Calu3 (cell line): ENCODE results near the gene BTBD19. TPM values are rescaled to one million over a fixed set of nuclear protein-coding genes. Genes with fewer than 3 reads are reported as not detected.

Experiments
- BruUV-seq: library from RNA; stranded (reverse); fragments of 400-500 nt; replicated peaks from 2 replicates; lab custom pipeline; 2021; lab: Mats Ljungman, UMichigan
- CTCF ChIA-PET: fragments of 300-600 bp; sonication (Branson Sonifier 250); formaldehyde crosslinking; loops from one replicate; lab custom pipeline; 2022; ENCODE audit warnings: antibody characterized with exemption; lab: Charles Lee
- DNase-seq: peaks from one replicate; pipeline ENCODE4 v3.0.0; 2022
- H3K27ac Mint-ChIP-seq: one replicate; pipeline ENCODE4 v1.8.0; 2022; ENCODE audit warnings: mixed read lengths; ENCODE audit not compliant: unreplicated experiment
- H3K27me3 Mint-ChIP-seq: one replicate; pipeline ENCODE4 v1.8.0; 2022; ENCODE audit warnings: mixed read lengths; ENCODE audit not compliant: unreplicated experiment
- H3K36me3 Mint-ChIP-seq: one replicate; pipeline ENCODE4 v1.8.0; 2022; ENCODE audit warnings: mild to moderate bottlenecking, moderate library complexity, mixed read lengths; ENCODE audit not compliant: insufficient read depth, unreplicated experiment
- H3K4me1 Mint-ChIP-seq: one replicate; pipeline ENCODE4 v1.8.0; 2022; ENCODE audit warnings: mild to moderate bottlenecking, low read depth, mixed read lengths; ENCODE audit not compliant: unreplicated experiment
- H3K4me3 Mint-ChIP-seq: one replicate; pipeline ENCODE4 v1.8.0; 2022; ENCODE audit warnings: mild to moderate bottlenecking, low read depth, moderate library complexity, mixed read lengths; ENCODE audit not compliant: unreplicated experiment
- H3K9me3 Mint-ChIP-seq: one replicate; pipeline ENCODE4 v1.8.0; 2022; ENCODE audit warnings: low read depth, mixed read lengths; ENCODE audit not compliant: unreplicated experiment
- intact Hi-C: fragments of 100-400 bp; cut with micrococcal nuclease; formaldehyde crosslinking; loops from one replicate; pipeline ENCODE4 v1.10.0; 2022; ENCODE audit not compliant: unreplicated experiment
- total RNA-seq: library from RNA; stranded (reverse); gene quantifications from 2 replicates; pipeline ENCODE4 v1.2.3, GENCODE V29; 2022
- TF ChIP-seq, protein P1 (sequence below): fragments of 200-600 bp; IDR thresholded peaks from one replicate; pipeline ENCODE4 v1.8.0; 2022; ENCODE audit warnings: antibody characterized with exemption; ENCODE audit not compliant: unreplicated experiment

The BTBD19 gene
- total RNA-seq, 1 experiment from 2014 or later, result 5.9 TPM

GRCh38 chr1:44848456-44849181 is 40.3 kb downstream of the BTBD19 start:
- Mint-ChIP-seq H3K9me3 (no peaks in the 10 kb centered on the region), H3K36me3 (no peaks in the 10 kb centered on the region), H3K4me3 (no peak overlapping the region), H3K27me3 (no peaks in the 10 kb centered on the region), H3K4me1 (peaks cover 17% of the 10 kb centered on the region), H3K27ac (no peak overlapping the region)
- BruUV-seq, result no TSS peak
- TF ChIP-seq, protein P1, sequence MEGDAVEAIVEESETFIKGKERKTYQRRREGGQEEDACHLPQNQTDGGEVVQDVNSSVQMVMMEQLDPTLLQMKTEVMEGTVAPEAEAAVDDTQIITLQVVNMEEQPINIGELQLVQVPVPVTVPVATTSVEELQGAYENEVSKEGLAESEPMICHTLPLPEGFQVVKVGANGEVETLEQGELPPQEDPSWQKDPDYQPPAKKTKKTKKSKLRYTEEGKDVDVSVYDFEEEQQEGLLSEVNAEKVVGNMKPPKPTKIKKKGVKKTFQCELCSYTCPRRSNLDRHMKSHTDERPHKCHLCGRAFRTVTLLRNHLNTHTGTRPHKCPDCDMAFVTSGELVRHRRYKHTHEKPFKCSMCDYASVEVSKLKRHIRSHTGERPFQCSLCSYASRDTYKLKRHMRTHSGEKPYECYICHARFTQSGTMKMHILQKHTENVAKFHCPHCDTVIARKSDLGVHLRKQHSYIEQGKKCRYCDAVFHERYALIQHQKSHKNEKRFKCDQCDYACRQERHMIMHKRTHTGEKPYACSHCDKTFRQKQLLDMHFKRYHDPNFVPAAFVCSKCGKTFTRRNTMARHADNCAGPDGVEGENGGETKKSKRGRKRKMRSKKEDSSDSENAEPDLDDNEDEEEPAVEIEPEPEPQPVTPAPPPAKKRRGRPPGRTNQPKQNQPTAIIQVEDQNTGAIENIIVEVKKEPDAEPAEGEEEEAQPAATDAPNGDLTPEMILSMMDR, result no peak
- peak; percentile 49 for DNase-seq
- intact Hi-C loops, result no loop called here
- CTCF ChIA-PET, result interaction anchor here (0.6 to 0.8 kb wide), 4 partner anchors 20 to 455 kb away, joined by 3 to 7 read pairs (median 4); partner anchors contain the start of gene BTBD19

- TF ChIP-seq, protein P1, result no peak
- no peaks in the 10 kb centered on the region for H3K9me3 Mint-ChIP-seq
- peaks cover 5% of the 10 kb centered on the region for H3K36me3 Mint-ChIP-seq
- CTCF ChIA-PET, result no interaction called here
- intact Hi-C loops, result no loop called here
- no peak overlapping the region for H3K27ac Mint-ChIP-seq
- BruUV-seq, result no TSS peak
- H3K4me3 Mint-ChIP-seq, result no peak overlapping the region
- H3K4me1 Mint-ChIP-seq, result peaks cover 17% of the 10 kb centered on the region
- H3K27me3 Mint-ChIP-seq, result no peaks in the 10 kb centered on the region
- no peak for DNase-seq
Observed at GRCh38 chr1:44849575-44850132, 41.3 kb downstream of the BTBD19 start.

GRCh38 chr1:44851308-44851707 is 43.0 kb downstream of the BTBD19 start:
- intact Hi-C loops, result no loop called here
- no peak overlapping the region for H3K4me3 Mint-ChIP-seq
- no peak overlapping the region for H3K27ac Mint-ChIP-seq
- H3K9me3 Mint-ChIP-seq, result no peaks in the 10 kb centered on the region
- H3K27me3 Mint-ChIP-seq, result no peaks in the 10 kb centered on the region
- H3K4me1 Mint-ChIP-seq, result peaks cover 17% of the 10 kb centered on the region
- TF ChIP-seq, protein P1, result no peak
- H3K36me3 Mint-ChIP-seq, result peaks cover 5% of the 10 kb centered on the region
- BruUV-seq, result no TSS peak
- no peak for DNase-seq
- CTCF ChIA-PET, result no interaction called here

DNA sequence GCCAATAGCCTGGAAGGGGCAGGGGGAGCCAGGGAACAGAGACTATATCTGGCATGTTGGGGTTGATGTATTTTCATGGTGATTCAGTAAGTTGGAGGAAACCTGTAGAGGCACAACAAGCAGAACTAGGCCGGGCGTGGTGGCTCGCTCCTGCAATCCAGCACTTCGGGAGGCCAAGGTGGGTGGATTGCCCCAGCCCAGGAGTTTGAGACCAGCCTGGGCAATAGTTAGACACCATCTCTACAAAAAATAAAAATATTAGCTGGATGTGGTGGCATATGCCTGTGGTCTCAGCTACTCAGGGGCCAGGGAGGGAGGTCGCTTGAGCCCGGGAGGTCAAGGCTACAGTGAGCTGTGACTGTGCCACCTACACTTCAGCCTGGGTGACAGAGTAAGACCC is 44.9 kb downstream of the BTBD19 start:
- peaks cover 5% of the 10 kb centered on the region for H3K36me3 Mint-ChIP-seq
- peaks cover 17% of the 10 kb centered on the region for H3K4me1 Mint-ChIP-seq
- CTCF ChIA-PET, result interaction anchor here (0.7 kb wide), 1 partner anchor 50 kb away, joined by 3 read pairs; no protein-coding TSS in a partner anchor
- H3K9me3 Mint-ChIP-seq, result no peaks in the 10 kb centered on the region
- no TSS peak for BruUV-seq
- H3K27me3 Mint-ChIP-seq, result no peaks in the 10 kb centered on the region
- H3K27ac Mint-ChIP-seq, result no peak overlapping the region
- TF ChIP-seq, protein P1, result no peak
- H3K4me3 Mint-ChIP-seq, result no peak overlapping the region
- DNase-seq, result no peak
- intact Hi-C loops, result no loop called here
